Psoas muscle (tissue), 8 donors: ENCODE data around the gene SART3. TPM values are rescaled to one million over a fixed set of nuclear protein-coding genes. Genes with fewer than 3 reads are reported as not detected.
A peak's percentile ranks its signal among the peaks of the same experiment; 100 is the strongest.

Experiments used
- ATAC-seq, 4 donors: fragments of 200-7000 bp; cut with Tn5 transposase; one replicate each; pipeline ENCODE4 v1.9.1; 2020; ENCODE audit warnings: moderate library complexity in 3 of 4, mild to moderate bottlenecking in 2 of 4
- DNase-seq, 2 donors: peaks; one replicate each; pipeline ENCODE4 v3.0.0-alpha.2; 2020
- H3K27ac ChIP-seq: fragments of 200-600 bp; one replicate; pipeline ENCODE4 v1.8.0; 2022
- H3K27me3 ChIP-seq, 3 donors: fragments of 200-600 bp in 1 of 3; one replicate each; pipeline versions ENCODE4 v1.6.1 to v1.8.0; 2013 to 2022; ENCODE audit warnings: low read length in 2 of 3, mild to moderate bottlenecking in 2 of 3, moderate library complexity in 1 of 3; ENCODE audit not compliant: insufficient read depth in 3 of 3
- H3K36me3 ChIP-seq, 2 donors: fragments of 200-600 bp in 1 of 2; one replicate each; pipeline versions ENCODE4 v1.6.1 to v1.8.0; 2013 to 2022; ENCODE audit warnings: low read depth in 1 of 2, mild to moderate bottlenecking in 1 of 2, moderate library complexity in 1 of 2; ENCODE audit not compliant: insufficient read depth in 1 of 2
- H3K4me1 ChIP-seq: fragments of 200-600 bp; one replicate; pipeline ENCODE4 v1.8.0; 2022
- H3K4me3 ChIP-seq: fragments of 200-600 bp; one replicate; pipeline ENCODE4 v1.8.0; 2022; ENCODE audit warnings: mild to moderate bottlenecking
- H3K9me3 ChIP-seq: fragments of 200-600 bp; one replicate; pipeline ENCODE4 v1.8.0; 2022
- WGBS, 3 donors: extraction: QIAGEN DNeasy Blood & Tissue Kit; methylation state at CpG; one replicate each; pipeline versions ENCODE4 v1.1.6 to v1.1.7; 2013; 5-methylcytosine and 5-hydroxymethylcytosine counted together
- intact Hi-C, 2 donors: fragments of 100-400 bp; cut with DNase I; formaldehyde crosslinking; loops; one replicate each; pipeline versions ENCODE4 v1.11.0 to v1.14.2; 2022
- polyA plus RNA-seq, 3 donors: library from polyadenylated mRNA; stranded (reverse); fragments of 200-250 nt; gene quantifications; one replicate each; pipeline ENCODE4 v1.2.3, GENCODE V29; 2013
- total RNA-seq, 4 donors: library from RNA; stranded (reverse); fragmentation: NEBNext Ultra II Directional in 2 of 4; extraction: Animal tissue kit (Norgen Biotek cat#: 25700) in 2 of 4; gene quantifications; one replicate each; pipeline versions ENCODE4 v1.2.1 to v1.2.4, GENCODE V29; 2021 to 2023
- TF ChIP-seq, protein P1 (sequence below): fragments of 200-600 bp; IDR thresholded peaks from one replicate; pipeline ENCODE4 v1.8.0; 2022; ENCODE audit warnings: antibody characterized with exemption
- donor health status: healthy with polysubstance abuse.
- donor health status: DM: no; HTN: no; CAD: no; lungs with moderate emphysema.
- donor health status: Bipolar disorder and iron deficiency.
- donor health status: healthy.
- donor health status: DM: yes; HTN: yes; CAD: no.
- donor health status: DM: no; HTN: no; CAD: no.
- donor health status: DM: no; HTN: no; CAD: no.
- donor health status: DM: yes; HTN: yes; CAD: no.

Gene SART3
- total and polyA plus RNA-seq, 7 donors = 13.4 to 35.3 (median 24.2) TPM

GRCh38 chr12:108553799-108554198 is 7.2 kb downstream of the SART3 start:
- no peaks in the 10 kb centered on the region for H3K9me3 ChIP-seq
- H3K4me1 ChIP-seq = peaks cover 45% of the 10 kb centered on the region
- no peaks in the 10 kb centered on the region for H3K27me3 ChIP-seq
- H3K36me3 ChIP-seq = peaks cover 3 to 29% of the 10 kb centered on the region in 2 donors
- TF ChIP-seq, protein P1, sequence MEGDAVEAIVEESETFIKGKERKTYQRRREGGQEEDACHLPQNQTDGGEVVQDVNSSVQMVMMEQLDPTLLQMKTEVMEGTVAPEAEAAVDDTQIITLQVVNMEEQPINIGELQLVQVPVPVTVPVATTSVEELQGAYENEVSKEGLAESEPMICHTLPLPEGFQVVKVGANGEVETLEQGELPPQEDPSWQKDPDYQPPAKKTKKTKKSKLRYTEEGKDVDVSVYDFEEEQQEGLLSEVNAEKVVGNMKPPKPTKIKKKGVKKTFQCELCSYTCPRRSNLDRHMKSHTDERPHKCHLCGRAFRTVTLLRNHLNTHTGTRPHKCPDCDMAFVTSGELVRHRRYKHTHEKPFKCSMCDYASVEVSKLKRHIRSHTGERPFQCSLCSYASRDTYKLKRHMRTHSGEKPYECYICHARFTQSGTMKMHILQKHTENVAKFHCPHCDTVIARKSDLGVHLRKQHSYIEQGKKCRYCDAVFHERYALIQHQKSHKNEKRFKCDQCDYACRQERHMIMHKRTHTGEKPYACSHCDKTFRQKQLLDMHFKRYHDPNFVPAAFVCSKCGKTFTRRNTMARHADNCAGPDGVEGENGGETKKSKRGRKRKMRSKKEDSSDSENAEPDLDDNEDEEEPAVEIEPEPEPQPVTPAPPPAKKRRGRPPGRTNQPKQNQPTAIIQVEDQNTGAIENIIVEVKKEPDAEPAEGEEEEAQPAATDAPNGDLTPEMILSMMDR = no peak
- intact Hi-C loops = no loop called here
- no peak overlapping the region for H3K4me3 ChIP-seq
- no peak for ATAC-seq
- WGBS, 3 donors = 84 to 87% (median 84%) methylated on average over 5 of the region's 5 CpGs
- DNase-seq = no peak
- H3K27ac ChIP-seq = no peak overlapping the region

DNA sequence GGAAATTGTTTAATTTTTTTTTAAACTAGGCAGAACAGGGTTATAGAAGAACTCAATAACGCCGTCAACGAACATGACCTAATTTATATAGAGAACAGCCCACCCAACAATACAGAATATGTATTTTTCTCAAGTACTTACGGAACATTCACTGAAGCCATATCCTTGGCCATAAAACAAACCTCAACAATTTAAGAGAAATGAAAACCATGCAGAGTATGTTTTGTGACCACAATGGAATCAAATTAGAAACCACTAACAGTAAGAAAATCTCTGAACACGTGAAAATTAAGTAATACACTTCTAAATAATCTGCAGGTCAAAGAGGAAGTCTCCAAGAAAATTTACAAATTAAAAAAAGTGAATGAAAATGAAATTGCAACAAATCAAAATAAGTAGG is 9.4 kb downstream of the SART3 start:
- ATAC-seq = no peak
- no peak overlapping the region for H3K27ac ChIP-seq
- TF ChIP-seq, protein P1 = no peak
- no peaks in the 10 kb centered on the region for H3K27me3 ChIP-seq
- WGBS, 3 donors = 79 to 84% (median 79%) methylated on average over 5 of the region's 5 CpGs
- H3K9me3 ChIP-seq = no peaks in the 10 kb centered on the region
- intact Hi-C loops = no loop called here
- H3K36me3 ChIP-seq = peaks cover 4 to 38% of the 10 kb centered on the region in 2 donors
- peaks cover 24% of the 10 kb centered on the region for H3K4me1 ChIP-seq
- H3K4me3 ChIP-seq = no peak overlapping the region
- no peak for DNase-seq

DNA sequence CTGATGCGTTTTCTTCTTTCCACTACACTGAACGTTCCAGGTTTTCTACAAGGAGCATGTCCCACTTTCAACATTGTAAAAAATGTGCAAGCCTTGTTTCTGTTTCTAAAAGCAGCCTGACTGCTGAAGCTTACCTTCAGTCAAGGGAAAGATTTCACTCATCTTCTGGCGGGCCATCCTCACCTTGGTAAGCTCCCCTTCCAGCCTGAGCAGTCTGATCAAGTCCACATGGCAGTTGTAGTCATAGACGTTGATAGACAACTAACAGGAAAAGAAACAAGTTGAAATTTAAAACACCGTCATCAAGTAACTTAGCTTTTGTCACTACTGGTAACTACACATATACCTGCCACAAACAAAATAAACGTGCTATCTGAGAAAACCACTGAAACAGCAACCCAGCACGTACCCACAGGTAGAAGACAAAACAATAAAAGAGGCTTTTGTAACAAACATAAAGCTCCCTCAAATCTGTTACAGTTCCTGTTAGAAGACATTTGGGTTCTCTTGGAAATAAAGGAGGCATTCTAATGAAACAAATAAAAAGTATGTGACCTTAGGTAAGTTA is 11.9 kb downstream of the SART3 start:
- H3K4me3 ChIP-seq = no peak overlapping the region
- ATAC-seq (no peak), DNase-seq (no peak)
- H3K36me3 ChIP-seq = peaks cover 9 to 54% of the 10 kb centered on the region in 2 donors
- TF ChIP-seq, protein P1 = no peak
- intact Hi-C loops = no loop called here
- 61 to 68% (median 65%) methylated on average over 7 of the region's 7 CpGs for WGBS, 3 donors
- H3K27ac ChIP-seq = no peak overlapping the region
- no peaks in the 10 kb centered on the region for H3K27me3 ChIP-seq
- peaks cover 11% of the 10 kb centered on the region for H3K4me1 ChIP-seq
- H3K9me3 ChIP-seq = no peaks in the 10 kb centered on the region

DNA sequence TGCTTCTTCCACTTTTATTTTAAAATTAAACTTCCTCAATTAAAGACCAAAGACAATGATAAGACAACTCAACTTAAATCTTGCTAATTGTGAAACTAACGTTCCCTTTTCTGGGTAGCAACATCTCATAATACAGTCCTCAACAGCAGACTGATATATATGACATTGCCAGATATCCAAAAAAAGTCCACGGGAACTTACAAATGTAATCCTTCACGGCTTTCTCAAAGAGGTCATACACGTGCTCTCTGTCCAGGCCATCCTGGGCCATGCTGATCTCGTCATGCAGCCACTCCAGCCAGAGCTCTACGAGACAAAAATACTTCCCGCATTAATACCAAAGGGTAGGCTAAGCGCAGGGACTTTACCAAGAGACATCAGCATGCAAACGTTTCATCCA is 13.3 kb downstream of the SART3 start:
- Histone ChIP-seq H3K9me3 (no peaks in the 10 kb centered on the region), H3K27me3 (no peaks in the 10 kb centered on the region), H3K4me3 (no peak overlapping the region), H3K36me3 (peaks cover 15 to 67% of the 10 kb centered on the region in 2 donors), H3K4me1 (peaks cover 11% of the 10 kb centered on the region), H3K27ac (no peak overlapping the region)
- TF ChIP-seq, protein P1 = no peak
- 47 to 57% (median 51%) methylated on average over 9 of the region's 9 CpGs for WGBS, 3 donors
- intact Hi-C loops = no loop called here
- no peak for DNase-seq
- peak; percentile 79 to 95 (median 90) for ATAC-seq

GRCh38 chr12:108543652-108544051 is 17.3 kb downstream of the SART3 start:
- TF ChIP-seq, protein P1 = no peak
- intact Hi-C loops = no loop called here
- Histone ChIP-seq H3K9me3 (no peaks in the 10 kb centered on the region), H3K27ac (no peak overlapping the region), H3K27me3 (no peaks in the 10 kb centered on the region), H3K36me3 (peaks cover 20 to 77% of the 10 kb centered on the region in 2 donors), H3K4me3 (no peak overlapping the region), H3K4me1 (peaks cover 7% of the 10 kb centered on the region)
- ATAC-seq (no peak), DNase-seq (no peak)
- WGBS, 3 donors = 80 to 91% (median 84%) methylated on average over 3 of the region's 3 CpGs
